ENCODE measurements around the gene BASP1. TPM values are rescaled to one million over a fixed set of nuclear protein-coding genes. Genes with fewer than 3 reads are reported as not detected.

BASP1 gene
- polyA plus RNA-seq, 4 donors = 0.67 to 9.5 (median 6.9) TPM

DNA sequence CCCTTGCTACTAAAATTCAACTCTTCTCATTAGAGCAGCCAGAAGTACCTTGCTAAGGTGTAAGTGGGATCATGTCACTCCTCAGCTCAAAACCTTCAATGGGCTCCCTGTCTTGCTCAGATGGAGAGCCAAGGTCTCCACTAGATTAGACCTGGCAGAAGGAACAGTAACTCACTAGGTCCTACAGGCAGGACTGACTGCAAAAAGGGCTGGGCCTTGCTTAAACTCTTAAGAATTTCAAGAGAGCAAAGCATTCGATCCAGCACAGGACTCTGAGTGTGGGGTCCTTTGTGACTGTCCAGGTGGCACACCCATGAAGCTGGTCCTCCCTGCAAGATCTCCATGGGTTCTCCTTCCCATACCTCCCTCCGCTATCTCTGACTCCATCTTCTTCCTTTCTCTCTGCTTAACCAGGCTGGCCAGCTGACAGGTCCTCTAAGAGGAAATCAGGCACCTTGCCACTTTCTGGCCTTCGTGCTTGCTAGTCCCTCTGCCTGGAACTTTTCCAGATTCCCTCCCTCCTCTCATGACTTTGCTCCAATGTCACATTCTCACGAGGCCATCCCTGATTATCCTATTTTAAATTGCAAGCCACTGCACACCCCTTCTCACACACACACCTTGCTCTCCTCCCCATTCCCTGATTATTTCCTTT, 70.2 kb downstream of the BASP1 start:
- 65 to 78% (median 76%) methylated on average over 4 of the region's 4 CpGs for WGBS, 3 donors
- Histone ChIP-seq H3K27ac (ENCODE audit: low read depth in 1 of 3, low read length in 2 of 3) (no peak overlapping the region), H3K36me3 (ENCODE audit: control insufficient read depth in 3 of 3, insufficient read depth in 2 of 3, low read depth in 1 of 3, low read length in 3 of 3) (no peaks in the 10 kb centered on the region), H3K9me3 (ENCODE audit: control insufficient read depth in 2 of 2, insufficient read depth in 1 of 2, low read depth in 1 of 2, low read length in 1 of 2) (peaks cover 0 to 8% of the 10 kb centered on the region in 2 donors), H3K27me3 (ENCODE audit: control insufficient read depth in 3 of 3, insufficient read depth in 3 of 3, low read length in 3 of 3) (no peaks in the 10 kb centered on the region), H3K4me3 (ENCODE audit: low read depth in 1 of 3, low read length in 3 of 3) (no peak overlapping the region), H3K4me1 (ENCODE audit: control insufficient read depth in 3 of 3, insufficient read depth in 2 of 3, low read depth in 1 of 3, low read length in 2 of 3) (no peaks in the 10 kb centered on the region)
- FAIRE-seq = no peak
- no peak for DNase-seq

DNA sequence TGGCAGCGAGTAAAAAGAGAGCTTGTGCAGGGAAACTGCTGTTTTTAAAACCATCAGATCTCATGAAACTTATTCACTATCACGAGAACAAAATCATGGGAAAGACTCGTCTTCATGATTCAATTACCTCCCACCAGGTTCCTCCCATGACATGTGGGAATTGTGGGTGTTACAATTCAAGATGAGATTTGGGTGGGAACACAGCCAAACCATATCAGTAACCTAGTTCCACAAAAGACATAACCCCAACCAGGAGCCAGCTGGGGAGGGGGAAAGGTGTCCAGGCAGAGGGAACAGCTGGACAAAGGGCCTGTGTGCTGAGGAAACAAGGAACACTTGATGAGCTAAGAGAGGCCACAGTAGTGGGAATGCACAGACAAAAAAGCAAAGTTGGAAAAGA, 71.1 kb downstream of the BASP1 start:
- H3K27me3 ChIP-seq (ENCODE audit: control insufficient read depth in 3 of 3, insufficient read depth in 3 of 3, low read length in 3 of 3) = no peaks in the 10 kb centered on the region
- no peak overlapping the region for H3K4me3 ChIP-seq (ENCODE audit: low read depth in 1 of 3, low read length in 3 of 3)
- H3K9me3 ChIP-seq (ENCODE audit: control insufficient read depth in 2 of 2, insufficient read depth in 1 of 2, low read depth in 1 of 2, low read length in 1 of 2) = peaks cover 0 to 8% of the 10 kb centered on the region in 2 donors
- H3K36me3 ChIP-seq (ENCODE audit: control insufficient read depth in 3 of 3, insufficient read depth in 2 of 3, low read depth in 1 of 3, low read length in 3 of 3) = no peaks in the 10 kb centered on the region
- FAIRE-seq (no peak), DNase-seq (no peak)
- 88 to 94% (median 92%) methylated on average over 3 of the region's 3 CpGs for WGBS, 3 donors
- no peaks in the 10 kb centered on the region for H3K4me1 ChIP-seq (ENCODE audit: control insufficient read depth in 3 of 3, insufficient read depth in 2 of 3, low read depth in 1 of 3, low read length in 2 of 3)
- H3K27ac ChIP-seq (ENCODE audit: low read depth in 1 of 3, low read length in 2 of 3) = no peak overlapping the region

DNA sequence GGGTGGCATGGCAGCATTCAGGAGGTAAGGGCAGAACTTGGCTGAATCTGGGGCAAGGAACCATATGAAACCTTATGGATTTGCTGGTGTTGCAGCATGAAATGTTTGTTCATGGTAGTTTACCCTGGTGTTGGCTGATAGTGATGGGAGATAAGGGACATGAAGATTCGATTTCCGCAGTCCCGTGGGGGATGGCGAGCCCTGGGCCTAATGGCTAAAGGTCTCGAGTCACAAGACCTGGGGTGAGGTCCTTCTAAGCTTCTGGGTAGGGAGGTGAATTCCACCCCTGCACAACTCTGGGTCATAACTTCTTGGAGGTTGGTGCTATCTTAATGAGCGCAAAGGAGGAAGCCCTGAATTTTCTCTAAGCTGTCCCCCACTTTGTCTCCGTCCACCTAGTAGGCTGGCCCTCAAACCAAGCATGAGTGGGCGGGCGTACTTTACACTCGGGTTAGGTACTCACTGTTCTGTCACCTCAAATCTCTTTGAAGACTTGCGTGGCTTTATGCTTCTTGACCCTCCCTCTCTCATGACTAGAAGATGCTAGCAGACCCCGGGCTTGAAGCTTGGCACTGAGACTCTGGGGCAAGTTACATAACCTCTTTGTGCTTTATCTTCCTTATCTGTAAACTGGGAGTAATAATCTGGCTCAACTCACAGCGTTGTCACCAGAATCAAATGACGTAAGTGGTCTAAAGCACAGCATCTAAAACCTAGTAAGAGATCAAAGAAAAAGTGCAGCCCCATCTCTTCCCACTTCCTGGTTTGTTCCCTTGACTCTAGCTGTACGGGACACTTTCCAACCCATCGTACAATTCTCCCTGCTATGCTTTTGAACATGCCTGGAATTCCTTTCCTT, 72.5 kb downstream of the BASP1 start:
- Histone ChIP-seq H3K4me3 (ENCODE audit: low read depth in 1 of 3, low read length in 3 of 3) (no peak overlapping the region), H3K4me1 (ENCODE audit: control insufficient read depth in 3 of 3, insufficient read depth in 2 of 3, low read depth in 1 of 3, low read length in 2 of 3) (no peaks in the 10 kb centered on the region), H3K27me3 (ENCODE audit: control insufficient read depth in 3 of 3, insufficient read depth in 3 of 3, low read length in 3 of 3) (no peaks in the 10 kb centered on the region), H3K9me3 (ENCODE audit: control insufficient read depth in 2 of 2, insufficient read depth in 1 of 2, low read depth in 1 of 2, low read length in 1 of 2) (peaks cover 0 to 8% of the 10 kb centered on the region in 2 donors), H3K27ac (ENCODE audit: low read depth in 1 of 3, low read length in 2 of 3) (no peak overlapping the region), H3K36me3 (ENCODE audit: control insufficient read depth in 3 of 3, insufficient read depth in 2 of 3, low read depth in 1 of 3, low read length in 3 of 3) (no peaks in the 10 kb centered on the region)
- DNase-seq (no peak), FAIRE-seq (no peak)
- 57 to 80% (median 65%) methylated on average over 16 of the region's 16 CpGs for WGBS, 3 donors

DNA sequence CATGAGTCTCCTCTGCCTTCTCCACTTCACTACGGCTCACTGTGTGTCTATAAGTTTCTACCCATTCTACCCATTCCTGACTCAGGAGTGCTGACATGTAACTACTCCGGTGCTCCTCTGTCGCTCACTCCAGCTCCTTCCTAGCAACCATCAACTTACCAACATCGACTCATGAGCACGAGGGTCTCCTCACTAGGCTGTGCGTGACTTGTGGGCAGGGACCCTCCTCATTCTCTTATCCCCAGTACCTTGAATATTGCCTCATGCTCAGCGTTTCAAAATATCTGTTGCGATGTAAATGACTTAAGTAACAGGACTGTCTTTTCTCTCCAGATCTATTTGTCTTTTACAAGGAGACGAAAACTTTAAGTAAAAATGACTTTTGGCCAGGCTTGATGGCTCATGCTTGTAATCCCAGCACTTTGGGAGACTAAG, 73.1 kb downstream of the BASP1 start:
- H3K9me3 ChIP-seq (ENCODE audit: control insufficient read depth in 2 of 2, insufficient read depth in 1 of 2, low read depth in 1 of 2, low read length in 1 of 2) = peaks cover 0 to 8% of the 10 kb centered on the region in 2 donors
- no peak for DNase-seq
- 87 to 90% (median 87%) methylated on average over 9 of the region's 9 CpGs for WGBS, 3 donors

DNA sequence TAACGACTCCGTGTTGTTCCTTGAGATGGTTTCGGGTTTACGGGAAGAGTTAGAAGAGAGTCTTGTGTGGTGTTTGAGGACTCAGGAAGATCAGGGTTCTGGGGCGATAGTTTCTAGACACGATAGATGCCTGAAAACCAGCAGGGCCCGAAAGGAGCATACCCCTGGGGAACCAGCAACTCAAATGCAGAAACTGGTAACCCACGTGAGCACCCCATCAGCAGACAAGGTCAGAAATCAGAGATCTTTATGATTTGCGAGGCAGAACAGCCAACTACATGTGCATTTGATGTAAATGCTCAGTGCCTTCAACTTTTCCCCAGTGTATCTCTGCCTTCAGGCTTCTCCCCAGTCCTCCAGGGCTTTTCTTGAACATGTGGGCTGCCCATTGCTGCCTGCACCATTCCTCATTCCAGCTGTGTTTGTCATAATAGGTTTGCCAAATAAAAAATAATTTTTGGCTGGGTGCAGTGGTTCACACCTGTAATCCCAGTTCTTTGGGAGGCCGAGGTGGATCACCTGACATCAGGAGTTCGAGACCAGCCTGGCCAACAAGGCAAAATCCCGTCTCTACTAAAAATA, 75.1 kb downstream of the BASP1 start:
- Histone ChIP-seq H3K27ac (ENCODE audit: low read depth in 1 of 3, low read length in 2 of 3) (no peak overlapping the region), H3K4me3 (ENCODE audit: low read depth in 1 of 3, low read length in 3 of 3) (no peak overlapping the region), H3K9me3 (ENCODE audit: control insufficient read depth in 2 of 2, insufficient read depth in 1 of 2, low read depth in 1 of 2, low read length in 1 of 2) (peaks cover 0 to 8% of the 10 kb centered on the region in 2 donors), H3K4me1 (ENCODE audit: control insufficient read depth in 3 of 3, insufficient read depth in 2 of 3, low read depth in 1 of 3, low read length in 2 of 3) (no peaks in the 10 kb centered on the region), H3K36me3 (ENCODE audit: control insufficient read depth in 3 of 3, insufficient read depth in 2 of 3, low read depth in 1 of 3, low read length in 3 of 3) (no peaks in the 10 kb centered on the region), H3K27me3 (ENCODE audit: control insufficient read depth in 3 of 3, insufficient read depth in 3 of 3, low read length in 3 of 3) (no peaks in the 10 kb centered on the region)
- WGBS, 3 donors = 87 to 91% (median 87%) methylated on average over 12 of the region's 12 CpGs
- FAIRE-seq = no peak
- DNase-seq = no peak

More for the DNA sequence above, 73.1 kb downstream of the BASP1 start:
- H3K4me3 ChIP-seq (ENCODE audit: low read depth in 1 of 3, low read length in 3 of 3) = no peak overlapping the region
- H3K36me3 ChIP-seq (ENCODE audit: control insufficient read depth in 3 of 3, insufficient read depth in 2 of 3, low read depth in 1 of 3, low read length in 3 of 3) = no peaks in the 10 kb centered on the region
- no peaks in the 10 kb centered on the region for H3K4me1 ChIP-seq (ENCODE audit: control insufficient read depth in 3 of 3, insufficient read depth in 2 of 3, low read depth in 1 of 3, low read length in 2 of 3)
- no peak for FAIRE-seq
- no peak overlapping the region for H3K27ac ChIP-seq (ENCODE audit: low read depth in 1 of 3, low read length in 2 of 3)
- H3K27me3 ChIP-seq (ENCODE audit: control insufficient read depth in 3 of 3, insufficient read depth in 3 of 3, low read length in 3 of 3) = no peaks in the 10 kb centered on the region

DNA sequence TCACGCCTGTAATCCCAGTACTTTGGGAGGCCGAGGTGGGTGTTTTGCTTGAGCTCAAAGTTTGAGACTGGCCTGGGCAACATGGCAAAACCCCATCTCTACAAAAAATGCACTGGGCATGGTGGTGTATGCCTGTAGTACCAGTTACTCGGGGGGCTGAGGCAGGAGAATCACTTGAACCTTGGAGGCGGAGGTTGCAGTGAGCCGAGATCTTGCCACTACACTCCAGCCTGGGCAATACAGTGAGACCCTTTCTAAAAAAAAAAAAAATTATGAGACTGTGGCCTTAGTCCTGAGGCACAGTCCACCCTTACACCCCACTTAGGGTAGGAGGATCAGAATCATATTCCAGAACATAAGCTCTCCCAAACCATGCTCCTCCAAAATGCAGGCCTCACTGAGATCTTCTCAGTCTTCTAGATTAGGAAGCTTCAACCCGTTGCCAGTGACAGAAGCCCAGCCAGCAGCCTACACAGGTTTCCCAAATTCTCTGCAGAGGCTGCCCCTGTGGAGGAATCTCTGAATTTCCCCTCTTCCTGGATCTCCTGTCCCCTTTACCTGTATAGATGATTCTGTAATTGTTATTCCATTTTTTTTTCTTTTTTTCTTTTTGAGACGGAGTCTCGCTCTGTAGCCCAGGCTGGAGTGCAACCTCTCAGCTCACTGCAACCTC, 77.3 kb downstream of the BASP1 start:
- peaks cover 0 to under 1% (median 0%) of the 10 kb centered on the region in 3 donors for H3K27me3 ChIP-seq (ENCODE audit: control insufficient read depth in 3 of 3, insufficient read depth in 3 of 3, low read length in 3 of 3)
- 82 to 90% (median 82%) methylated on average over 8 of the region's 8 CpGs for WGBS, 3 donors
- H3K36me3 ChIP-seq (ENCODE audit: control insufficient read depth in 3 of 3, insufficient read depth in 2 of 3, low read depth in 1 of 3, low read length in 3 of 3) = no peaks in the 10 kb centered on the region
- no peak overlapping the region for H3K4me3 ChIP-seq (ENCODE audit: low read depth in 1 of 3, low read length in 3 of 3)
- FAIRE-seq (no peak), DNase-seq (no peak)
- H3K27ac ChIP-seq (ENCODE audit: low read depth in 1 of 3, low read length in 2 of 3) = no peak overlapping the region
- no peaks in the 10 kb centered on the region for H3K4me1 ChIP-seq (ENCODE audit: control insufficient read depth in 3 of 3, insufficient read depth in 2 of 3, low read depth in 1 of 3, low read length in 2 of 3)
- H3K9me3 ChIP-seq (ENCODE audit: control insufficient read depth in 2 of 2, insufficient read depth in 1 of 2, low read depth in 1 of 2, low read length in 1 of 2) = no peaks in the 10 kb centered on the region

DNA sequence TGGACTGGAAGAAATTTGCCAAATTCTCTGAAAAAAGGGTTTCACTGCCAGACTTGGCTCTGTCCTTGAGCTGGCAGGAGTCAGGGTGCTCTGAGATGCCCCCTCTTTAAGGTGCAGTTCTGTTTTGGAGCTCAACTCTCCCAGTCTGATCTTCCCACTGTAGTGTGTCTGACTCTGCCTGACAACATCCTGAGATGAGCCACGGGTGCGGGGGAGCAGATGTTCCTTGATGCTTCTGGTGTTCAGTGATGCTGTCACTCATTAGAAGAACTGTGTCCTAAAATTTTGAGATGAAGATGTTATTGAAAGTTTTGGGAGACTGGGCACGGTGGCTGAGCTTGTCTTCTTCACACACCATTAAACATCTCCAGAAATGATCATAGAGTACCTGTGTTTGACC, 78.2 kb downstream of the BASP1 start:
- Histone ChIP-seq H3K9me3 (ENCODE audit: control insufficient read depth in 2 of 2, insufficient read depth in 1 of 2, low read depth in 1 of 2, low read length in 1 of 2) (no peaks in the 10 kb centered on the region), H3K4me3 (ENCODE audit: low read depth in 1 of 3, low read length in 3 of 3) (no peak overlapping the region), H3K27me3 (ENCODE audit: control insufficient read depth in 3 of 3, insufficient read depth in 3 of 3, low read length in 3 of 3) (peaks cover 0 to 2% (median 0%) of the 10 kb centered on the region in 3 donors), H3K27ac (ENCODE audit: low read depth in 1 of 3, low read length in 2 of 3) (no peak overlapping the region), H3K36me3 (ENCODE audit: control insufficient read depth in 3 of 3, insufficient read depth in 2 of 3, low read depth in 1 of 3, low read length in 3 of 3) (no peaks in the 10 kb centered on the region), H3K4me1 (ENCODE audit: control insufficient read depth in 3 of 3, insufficient read depth in 2 of 3, low read depth in 1 of 3, low read length in 2 of 3) (no peaks in the 10 kb centered on the region)
- FAIRE-seq = no peak
- 77 to 82% (median 80%) methylated on average over 3 of the region's 3 CpGs for WGBS, 3 donors
- DNase-seq = no peak

DNA sequence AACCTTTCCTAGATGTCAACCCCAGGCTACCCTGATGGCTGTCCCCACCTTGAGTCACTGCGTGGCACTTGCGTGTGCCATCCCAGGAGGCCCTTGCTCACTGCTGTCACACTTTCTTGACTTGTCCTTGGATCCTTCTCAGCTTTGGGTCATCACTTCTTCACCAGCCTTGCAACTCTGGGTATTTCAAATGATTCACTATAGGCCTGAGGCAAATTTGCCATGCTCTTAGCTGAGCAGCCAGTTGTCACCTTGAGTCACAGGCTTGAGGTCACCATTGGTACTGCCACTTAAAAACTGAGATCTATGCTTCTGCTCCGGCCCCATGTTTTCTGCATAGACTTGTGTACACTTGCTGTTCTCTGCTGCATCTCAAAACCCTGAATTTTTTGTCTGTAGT, 84.7 kb downstream of the BASP1 start:
- no peak for FAIRE-seq
- WGBS, 3 donors = 91 to 94% (median 93%) methylated on average over 3 of the region's 3 CpGs
- no peaks in the 10 kb centered on the region for H3K9me3 ChIP-seq (ENCODE audit: control insufficient read depth in 2 of 2, insufficient read depth in 1 of 2, low read depth in 1 of 2, low read length in 1 of 2)

More for the DNA sequence above, 84.7 kb downstream of the BASP1 start:
- no peaks in the 10 kb centered on the region for H3K36me3 ChIP-seq (ENCODE audit: control insufficient read depth in 3 of 3, insufficient read depth in 2 of 3, low read depth in 1 of 3, low read length in 3 of 3)
- no peak for DNase-seq
- H3K27me3 ChIP-seq (ENCODE audit: control insufficient read depth in 3 of 3, insufficient read depth in 3 of 3, low read length in 3 of 3) = peaks cover 0 to 2% (median 0%) of the 10 kb centered on the region in 3 donors
- peaks cover 0 to 4% (median 0%) of the 10 kb centered on the region in 3 donors for H3K4me1 ChIP-seq (ENCODE audit: control insufficient read depth in 3 of 3, insufficient read depth in 2 of 3, low read depth in 1 of 3, low read length in 2 of 3)
- H3K27ac ChIP-seq (ENCODE audit: low read depth in 1 of 3, low read length in 2 of 3) = no peak overlapping the region
- no peak overlapping the region for H3K4me3 ChIP-seq (ENCODE audit: low read depth in 1 of 3, low read length in 3 of 3)

Data from small intestine (tissue), 7 donors.